RWPE2 (cell line): ENCODE measurements around the gene AFAP1L1.

Source experiments
- ATAC-seq: fragments of 200-7000 bp; cut with Tn5 transposase; 3 replicates; pipeline ENCODE4 v1.9.1; 2021; ENCODE audit warnings: low read depth
- DNase-seq: peaks from one replicate; pipeline ENCODE4 v3.0.0-alpha.2; 2020; ENCODE audit warnings: low spot score
- H3K27ac ChIP-seq: fragments of 450-650 bp; 2 replicates; pipeline ENCODE4 v1.5.1; 2017; ENCODE audit warnings: mild to moderate bottlenecking; ENCODE audit not compliant: poor library complexity, severe bottlenecking
- H3K27me3 ChIP-seq: fragments of 250-450 bp; sonication (Bioruptor Pico); 2 replicates; pipeline ENCODE4 v1.5.1; 2021; ENCODE audit warnings: mild to moderate bottlenecking, moderate library complexity; ENCODE audit not compliant: insufficient read depth, poor library complexity, severe bottlenecking
- H3K36me3 ChIP-seq: fragments of 250-450 bp; sonication (Bioruptor Pico); 2 replicates; pipeline ENCODE4 v1.5.1; 2020; ENCODE audit warnings: low read depth, mild to moderate bottlenecking, moderate library complexity
- H3K4me1 ChIP-seq: fragments of 250-450 bp; sonication (Bioruptor Pico); 2 replicates; pipeline ENCODE4 v1.5.1; 2021; ENCODE audit warnings: mild to moderate bottlenecking, moderate library complexity; ENCODE audit not compliant: insufficient read depth, poor library complexity, severe bottlenecking
- H3K4me3 ChIP-seq: fragments of 250-450 bp; sonication (Bioruptor Pico); 2 replicates; pipeline ENCODE4 v1.5.1; 2021; ENCODE audit warnings: mild to moderate bottlenecking, moderate library complexity; ENCODE audit not compliant: severe bottlenecking
- H3K9me3 ChIP-seq: fragments of 250-450 bp; sonication (Bioruptor Pico); 2 replicates; pipeline ENCODE4 v1.5.1; 2021; ENCODE audit warnings: mild to moderate bottlenecking, moderate library complexity; ENCODE audit not compliant: severe bottlenecking
- CTCF ChIP-seq: fragments of 450-650 bp; IDR thresholded peaks from one replicate; pipeline ENCODE4 v1.5.1; 2017; ENCODE audit warnings: mild to moderate bottlenecking, moderate library complexity; ENCODE audit not compliant: poor library complexity, severe bottlenecking

The AFAP1L1 gene

DNA sequence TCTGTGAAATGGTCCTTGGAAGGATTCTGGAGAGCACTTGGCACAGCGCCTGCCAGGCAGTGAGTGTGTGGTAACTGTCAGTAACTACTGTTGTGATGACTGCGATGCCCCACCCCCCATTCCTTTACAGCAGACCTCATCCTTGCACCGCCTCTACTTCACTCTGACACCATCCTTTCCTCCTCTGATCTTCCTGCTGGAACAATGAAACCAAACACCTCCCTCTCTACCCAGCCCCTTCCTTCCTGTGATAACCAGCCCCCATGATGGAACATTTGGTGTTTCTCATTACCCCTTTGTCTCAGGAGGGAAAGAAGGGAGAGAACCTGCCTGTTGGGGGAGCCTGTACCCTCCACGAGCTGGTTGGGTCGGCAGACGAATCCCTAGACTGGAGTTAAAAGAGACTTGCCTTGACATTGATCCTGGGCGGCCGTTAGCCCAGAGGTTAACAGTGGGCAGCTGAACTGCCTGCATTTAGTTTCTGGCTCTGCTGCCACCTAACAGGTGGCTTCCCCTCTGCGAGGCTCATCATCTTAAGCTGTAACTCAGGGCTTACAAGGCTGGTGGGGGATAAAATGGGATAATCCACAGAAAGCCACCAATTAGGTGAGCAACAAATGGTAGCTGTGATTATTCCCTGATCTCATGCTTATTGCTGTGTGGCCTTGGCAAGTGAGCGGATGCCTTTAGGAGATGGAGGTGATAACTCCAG, 39.4 kb downstream of the AFAP1L1 start:
- Histone ChIP-seq H3K36me3 (peaks cover 26% of the 10 kb centered on the region), H3K4me1 (no peaks in the 10 kb centered on the region)
- peak; percentile 48 for ATAC-seq

DNA sequence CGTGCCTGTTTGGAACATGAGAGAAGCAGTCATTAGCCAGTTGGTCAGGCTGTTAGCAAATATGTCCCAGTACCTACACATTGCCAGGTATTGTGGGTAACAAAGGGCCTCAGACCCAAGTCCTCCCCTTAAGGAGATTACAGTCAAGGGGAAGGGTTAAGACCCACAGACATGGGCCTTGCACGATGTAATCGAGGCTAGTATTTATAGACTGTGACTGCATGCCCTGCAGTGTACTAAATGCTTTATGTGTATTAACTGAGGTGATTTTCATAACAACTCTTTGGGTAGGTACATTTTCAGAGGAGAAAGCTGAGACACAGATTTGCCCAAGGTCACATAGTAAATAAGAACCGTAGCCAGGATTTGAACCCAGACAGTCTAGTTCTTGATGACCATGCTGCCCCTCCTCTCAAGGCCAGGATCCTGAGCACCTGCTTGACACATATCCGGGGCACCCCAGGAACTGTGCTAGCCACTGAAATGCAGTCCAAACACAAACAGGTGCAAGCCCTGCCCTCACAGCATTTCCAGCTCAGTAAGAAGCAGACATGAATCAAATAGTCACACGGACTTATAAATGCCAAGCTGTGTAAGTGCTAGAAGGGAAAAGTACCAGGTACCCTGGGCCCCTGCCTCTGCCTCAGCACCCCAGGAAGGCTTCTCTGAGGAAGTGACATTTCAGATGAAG, 41.6 kb downstream of the AFAP1L1 start:
- no peaks in the 10 kb centered on the region for H3K4me1 ChIP-seq
- peaks cover 19% of the 10 kb centered on the region for H3K36me3 ChIP-seq
- no peak for ATAC-seq
- H3K4me3 ChIP-seq: no peak overlapping the region
- TF ChIP-seq CTCF: no peak
- no peak overlapping the region for H3K27ac ChIP-seq
- no peak for DNase-seq
- H3K9me3 ChIP-seq: no peaks in the 10 kb centered on the region
- H3K27me3 ChIP-seq: no peaks in the 10 kb centered on the region

More for the DNA sequence above, 39.4 kb downstream of the AFAP1L1 start:
- no peak for TF ChIP-seq CTCF
- H3K9me3 ChIP-seq: no peaks in the 10 kb centered on the region
- no peak overlapping the region for H3K27ac ChIP-seq
- peak; percentile 79 for DNase-seq
- H3K27me3 ChIP-seq: no peaks in the 10 kb centered on the region
- no peak overlapping the region for H3K4me3 ChIP-seq

- H3K9me3 ChIP-seq: no peaks in the 10 kb centered on the region
- H3K27me3 ChIP-seq: no peaks in the 10 kb centered on the region
- ATAC-seq: no peak
- H3K36me3 ChIP-seq: peaks cover 24% of the 10 kb centered on the region
- no peak overlapping the region for H3K4me3 ChIP-seq
- H3K4me1 ChIP-seq: no peaks in the 10 kb centered on the region
- DNase-seq: no peak
- TF ChIP-seq CTCF: no peak
- no peak overlapping the region for H3K27ac ChIP-seq
These were observed 43.0 kb downstream of the AFAP1L1 start for GRCh38 chr5:149314571-149315111.

- H3K27ac ChIP-seq: no peak overlapping the region
- peaks cover 21% of the 10 kb centered on the region for H3K36me3 ChIP-seq
- ATAC-seq (no peak), DNase-seq (no peak)
- H3K27me3 ChIP-seq: no peaks in the 10 kb centered on the region
- no peaks in the 10 kb centered on the region for H3K9me3 ChIP-seq
- no peak for TF ChIP-seq CTCF
- no peak overlapping the region for H3K4me3 ChIP-seq
- H3K4me1 ChIP-seq: peaks cover 4% of the 10 kb centered on the region
These were observed 44.1 kb downstream of the AFAP1L1 start for GRCh38 chr5:149315753-149316152.
